GM12865 (cell line): ENCODE results near the gene CDC42BPG.

Experiments used
- DNase-seq: peaks from one replicate; pipeline ENCODE4 v3.0.0; 2010; ENCODE audit warnings: low read depth
- H3K4me3 ChIP-seq: 2 replicates; pipeline ENCODE4 v1.5.1; 2011; ENCODE audit warnings: mild to moderate bottlenecking, low read depth, low read length, control low read depth
- TF ChIP-seq, protein P1 (sequence below): IDR thresholded peaks from 2 replicates; pipeline ENCODE4 v1.5.1; 2011; ENCODE audit warnings: low read length, control low read depth, low read depth, inconsistent platforms; ENCODE audit not compliant: insufficient read depth; ENCODE audit errors: missing control alignments

CDC42BPG gene

DNA sequence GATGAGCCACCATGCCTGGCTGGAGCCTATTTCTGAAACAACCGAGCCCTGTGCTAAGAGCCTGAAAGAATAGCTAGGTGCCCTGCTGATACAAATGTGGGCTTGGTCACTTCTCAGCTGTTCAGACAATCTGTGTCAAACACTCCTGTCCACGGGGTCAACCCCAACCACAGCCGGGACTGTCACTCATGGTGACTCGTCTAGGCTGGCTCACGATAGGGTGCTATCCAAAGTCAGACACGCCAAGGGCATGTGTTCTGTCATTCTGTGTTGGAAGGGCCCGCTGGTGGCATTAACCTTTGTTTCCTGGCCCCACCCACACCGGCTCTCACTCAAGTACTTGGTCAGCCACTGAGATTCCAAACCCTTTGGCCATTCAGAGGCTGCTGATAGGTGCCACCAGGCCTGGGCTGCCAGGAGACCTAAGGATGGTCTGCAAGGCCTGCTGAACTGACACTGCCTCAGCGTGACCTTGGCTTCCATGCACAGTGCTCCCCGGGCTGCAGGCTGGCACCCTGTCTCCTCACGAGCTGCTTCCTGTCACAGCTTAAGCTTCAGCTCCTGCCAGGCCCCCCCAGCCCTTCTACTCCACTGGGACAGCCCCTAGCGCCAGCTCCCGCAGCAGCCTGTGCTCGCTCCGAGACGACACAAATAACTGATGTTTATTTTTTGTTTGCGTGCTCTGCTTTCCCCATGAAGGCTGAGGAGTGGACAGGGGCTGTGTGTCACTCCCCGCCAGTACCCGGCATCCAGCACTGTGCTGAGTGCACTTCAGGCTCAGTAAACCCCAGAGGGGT is 14.2 kb upstream of the CDC42BPG start:
- TF ChIP-seq, protein P1, sequence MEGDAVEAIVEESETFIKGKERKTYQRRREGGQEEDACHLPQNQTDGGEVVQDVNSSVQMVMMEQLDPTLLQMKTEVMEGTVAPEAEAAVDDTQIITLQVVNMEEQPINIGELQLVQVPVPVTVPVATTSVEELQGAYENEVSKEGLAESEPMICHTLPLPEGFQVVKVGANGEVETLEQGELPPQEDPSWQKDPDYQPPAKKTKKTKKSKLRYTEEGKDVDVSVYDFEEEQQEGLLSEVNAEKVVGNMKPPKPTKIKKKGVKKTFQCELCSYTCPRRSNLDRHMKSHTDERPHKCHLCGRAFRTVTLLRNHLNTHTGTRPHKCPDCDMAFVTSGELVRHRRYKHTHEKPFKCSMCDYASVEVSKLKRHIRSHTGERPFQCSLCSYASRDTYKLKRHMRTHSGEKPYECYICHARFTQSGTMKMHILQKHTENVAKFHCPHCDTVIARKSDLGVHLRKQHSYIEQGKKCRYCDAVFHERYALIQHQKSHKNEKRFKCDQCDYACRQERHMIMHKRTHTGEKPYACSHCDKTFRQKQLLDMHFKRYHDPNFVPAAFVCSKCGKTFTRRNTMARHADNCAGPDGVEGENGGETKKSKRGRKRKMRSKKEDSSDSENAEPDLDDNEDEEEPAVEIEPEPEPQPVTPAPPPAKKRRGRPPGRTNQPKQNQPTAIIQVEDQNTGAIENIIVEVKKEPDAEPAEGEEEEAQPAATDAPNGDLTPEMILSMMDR = no peak
- DNase-seq = peak; percentile 72
- peak overlapping the region; percentile 36 for H3K4me3 ChIP-seq

DNA sequence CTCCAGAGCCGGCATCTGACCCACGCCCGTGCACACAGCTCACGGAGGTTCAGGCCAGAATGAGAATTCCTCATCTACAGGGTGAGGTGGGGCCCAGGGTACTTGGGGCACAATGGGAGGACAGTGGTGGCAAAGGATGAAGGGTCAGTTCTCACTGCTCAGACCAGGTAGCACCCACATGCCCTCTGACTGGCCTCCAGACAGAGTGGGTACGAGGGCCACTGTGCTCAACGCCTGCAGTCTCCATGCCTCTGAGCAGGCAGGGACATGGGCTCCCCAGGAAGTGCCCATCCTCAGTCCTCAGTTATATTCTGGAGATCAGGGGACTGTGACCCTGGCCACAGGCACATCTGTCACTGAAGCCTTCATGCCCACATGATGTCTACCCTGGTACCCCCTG is 13.0 kb upstream of the CDC42BPG start:
- TF ChIP-seq, protein P1 = no peak
- no peak for DNase-seq
- no peak overlapping the region for H3K4me3 ChIP-seq

DNA sequence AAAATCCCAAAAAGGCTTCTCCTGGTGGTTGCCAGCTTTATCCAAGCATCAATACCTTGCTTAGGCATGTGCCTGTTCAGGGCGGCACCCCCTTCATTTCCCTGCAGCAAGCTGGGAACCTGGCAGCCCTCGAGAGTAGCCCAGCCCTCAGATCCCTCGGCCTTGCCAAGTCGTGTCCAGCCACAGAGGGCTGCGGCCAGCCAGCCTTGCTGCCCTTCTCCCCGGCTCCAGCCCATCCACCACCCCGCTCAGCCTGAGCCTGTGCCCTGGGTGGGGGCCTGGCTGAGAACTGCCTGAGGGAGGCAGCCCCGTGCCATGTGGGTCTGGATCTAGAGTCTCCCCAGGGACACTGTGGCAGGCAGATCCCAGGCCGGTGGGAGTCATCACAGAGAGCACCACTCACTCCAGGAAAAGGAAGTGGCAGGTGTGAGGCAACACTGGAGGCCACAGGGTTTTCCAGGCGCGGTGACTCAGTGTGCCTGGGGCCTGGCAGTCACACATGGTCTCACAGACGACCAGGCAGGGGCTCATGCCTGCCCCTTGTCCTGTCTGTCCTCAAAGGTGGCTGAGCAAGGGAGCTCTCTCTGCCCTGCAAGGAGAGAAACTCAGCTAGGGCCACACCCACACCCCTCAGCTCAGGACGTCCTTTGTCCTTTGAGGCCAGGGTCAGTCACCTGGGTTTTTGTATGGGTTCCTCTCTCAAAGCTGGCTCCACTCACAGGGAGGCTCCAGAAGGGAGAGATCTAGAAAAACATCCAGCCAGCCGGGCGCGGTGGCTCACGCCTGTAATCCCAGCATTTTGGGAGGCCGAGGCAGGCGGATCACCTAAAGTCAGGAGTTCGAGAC is 12.2 kb upstream of the CDC42BPG start:
- TF ChIP-seq, protein P1 = no peak
- H3K4me3 ChIP-seq = no peak overlapping the region
- peak; percentile 71 for DNase-seq

DNA sequence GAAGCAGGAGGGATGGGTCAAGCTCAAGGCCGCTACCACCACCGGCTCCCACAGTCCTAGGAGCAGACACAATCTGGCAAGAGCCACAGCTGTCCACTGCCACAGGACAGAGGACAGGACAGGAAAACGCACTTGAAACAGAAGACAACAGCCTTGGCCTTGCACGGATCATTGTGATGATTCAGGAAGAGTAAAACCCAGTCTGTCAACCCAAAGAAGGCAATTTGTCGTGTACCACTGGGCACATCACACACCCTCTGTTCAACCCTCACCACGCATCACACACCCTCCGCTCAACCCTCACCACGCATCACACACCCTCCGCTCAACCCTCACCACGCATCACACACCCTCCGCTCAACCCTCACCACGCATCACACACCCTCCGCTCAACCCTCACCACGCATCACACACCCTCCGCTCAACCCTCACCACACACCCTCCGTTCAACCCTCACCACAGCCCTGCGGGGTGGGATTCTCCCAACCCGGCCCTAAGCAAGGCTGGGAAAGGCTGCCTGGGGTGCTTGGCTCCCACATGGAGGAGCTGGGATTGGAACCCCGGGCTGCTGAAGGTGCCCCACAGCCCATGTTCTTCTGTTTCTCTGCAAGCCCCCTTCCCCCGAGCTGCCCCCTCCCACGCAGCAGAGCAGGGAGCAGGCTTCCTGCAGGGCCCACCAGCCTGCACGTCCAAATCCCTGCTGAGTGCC is 11.3 kb upstream of the CDC42BPG start:
- TF ChIP-seq, protein P1 = no peak
- no peak overlapping the region for H3K4me3 ChIP-seq
- no peak for DNase-seq

DNA sequence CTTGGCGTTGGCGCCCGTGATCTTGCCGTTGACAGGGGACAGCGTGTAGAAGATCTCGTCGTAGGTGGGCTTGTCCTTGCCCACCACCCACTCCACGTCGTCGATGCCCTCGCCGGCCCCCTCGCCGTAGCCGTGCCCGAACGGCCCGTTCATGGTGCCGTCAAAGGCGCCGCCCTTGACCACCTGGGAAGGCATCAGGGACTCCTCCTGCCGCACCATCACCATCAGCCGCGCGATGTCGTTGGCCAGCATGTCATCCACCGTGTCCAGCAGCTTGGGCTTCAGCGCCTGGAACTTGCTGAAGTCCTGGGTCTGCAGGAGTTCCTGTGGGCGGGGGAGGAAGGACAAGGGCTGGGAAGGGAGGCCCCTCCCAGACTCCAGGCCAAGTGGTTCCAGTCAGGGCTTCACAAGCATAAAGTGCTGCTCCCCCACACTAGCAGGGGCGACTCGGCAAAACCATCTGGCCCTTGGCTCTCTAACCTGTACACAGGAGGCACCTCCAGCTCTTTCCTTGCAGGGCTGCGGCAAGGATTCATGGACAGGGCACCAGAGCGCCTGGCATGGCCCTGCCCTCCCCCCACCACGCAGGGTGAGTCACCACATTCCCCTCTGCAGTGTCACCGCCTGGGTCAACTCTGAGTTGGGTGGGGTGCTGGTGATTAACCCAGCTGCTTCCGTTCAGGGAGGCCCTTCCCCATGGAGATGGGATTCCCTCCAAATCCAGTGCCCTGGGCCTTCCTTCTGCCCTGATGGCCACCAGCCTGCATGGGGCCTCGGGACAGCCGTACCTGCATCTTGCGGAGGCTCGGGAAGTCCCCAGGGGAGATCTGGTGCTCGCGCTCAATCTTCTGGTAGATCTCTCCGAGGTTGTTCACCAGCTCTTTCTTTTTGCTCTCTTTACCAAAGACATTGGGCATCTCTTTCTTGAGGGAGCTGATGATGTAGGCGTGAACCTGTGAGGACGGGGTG is 10.4 kb upstream of the CDC42BPG start:
- no peak for DNase-seq
- TF ChIP-seq, protein P1 = no peak
- no peak overlapping the region for H3K4me3 ChIP-seq

DNA sequence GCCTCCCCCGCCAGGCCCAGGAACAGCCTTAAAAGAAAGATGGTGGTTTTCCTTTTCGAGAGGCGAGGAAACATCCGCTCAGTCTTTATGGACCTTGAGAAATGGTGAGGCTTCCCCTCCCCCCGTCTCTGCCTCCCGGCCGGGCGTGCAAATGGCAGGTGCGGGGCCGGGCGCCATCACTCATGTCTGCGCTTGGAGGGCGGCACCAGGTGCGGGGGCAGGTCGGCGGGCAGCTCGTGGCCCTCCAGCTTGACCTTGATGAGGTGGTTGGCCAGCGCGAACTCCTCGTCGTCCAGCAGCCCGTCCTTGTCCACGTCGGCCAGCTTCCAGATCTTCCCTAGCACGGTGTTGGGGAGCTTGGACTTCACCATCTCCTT is 9.7 kb upstream of the CDC42BPG start:
- no peak overlapping the region for H3K4me3 ChIP-seq
- TF ChIP-seq, protein P1 = no peak
- DNase-seq = no peak
